HepG2 (cell line): ENCODE data around the gene STAP2. TPM values are rescaled to one million over a fixed set of nuclear protein-coding genes. Genes with fewer than 3 reads are reported as not detected.

Experiments used
- BRCA1 ChIP-seq: sonication (generic); formaldehyde crosslinking; IDR thresholded peaks from 2 replicates; pipeline ENCODE4 v1.4.0; 2020; ENCODE audit warnings: missing genetic modification reagents
- ELF4 ChIP-seq: sonication (generic); formaldehyde crosslinking; IDR thresholded peaks from 2 replicates; pipeline ENCODE4 v1.5.0; 2020; ENCODE audit warnings: missing genetic modification reagents, mild to moderate bottlenecking, moderate library complexity, borderline replicate concordance
- GTF3A ChIP-seq: sonication (generic); formaldehyde crosslinking; conservative IDR thresholded peaks from 2 replicates; pipeline ENCODE4 v1.4.0; 2020; ENCODE audit warnings: mild to moderate bottlenecking, missing genetic modification reagents
- THYN1 ChIP-seq: sonication (generic); formaldehyde crosslinking; IDR thresholded peaks from 2 replicates; pipeline ENCODE4 v1.8.1; 2023; ENCODE audit warnings: low read depth, mild to moderate bottlenecking, moderate library complexity, missing genetic modification reagents, borderline replicate concordance
- ZNF101 ChIP-seq: sonication (generic); formaldehyde crosslinking; IDR thresholded peaks from 2 replicates; pipeline ENCODE4 v1.4.0; 2020; ENCODE audit warnings: mild to moderate bottlenecking, low read depth, missing genetic modification reagents, borderline replicate concordance
- ZNF615 ChIP-seq: sonication (generic); formaldehyde crosslinking; IDR thresholded peaks from 2 replicates; pipeline ENCODE4 v1.5.0; 2020; ENCODE audit warnings: mild to moderate bottlenecking, missing genetic modification reagents, borderline replicate concordance
- ZNF749 ChIP-seq: sonication (generic); formaldehyde crosslinking; IDR thresholded peaks from 2 replicates; pipeline ENCODE4 v1.8.0; 2022; ENCODE audit warnings: mild to moderate bottlenecking, missing genetic modification reagents, moderate library complexity, borderline replicate concordance
- ZNF878 ChIP-seq: sonication (generic); formaldehyde crosslinking; IDR thresholded peaks from 2 replicates; pipeline ENCODE4 v1.8.1; 2023; ENCODE audit warnings: mild to moderate bottlenecking, missing genetic modification reagents, moderate library complexity
- polyA plus RNA-seq, 8 experiments: library from polyadenylated mRNA; depleted of rRNA in 3 of 8; stranded (reverse) in 7 of 8; unstranded in 1 of 8; fragments of >200 nt; fragmentation: Illumina TruSeq in 4 of 8; extraction: Trizol in 4 of 8; gene quantifications; 2 replicates each; pipeline versions ENCODE4 v1.2.1 to v1.2.3, GENCODE V29; 2011 to 2016; ENCODE audit warnings: low read depth in 4 of 8, missing spikeins in 1 of 8, mixed read lengths in 1 of 8; ENCODE audit not compliant: insufficient read depth in 1 of 8
- total RNA-seq, 5 experiments: library from RNA; depleted of rRNA; stranded (reverse); fragments of >200 nt; fragmentation: Illumina TruSeq; extraction: Trizol; gene quantifications; 2 replicates each; pipeline ENCODE4 v1.2.3, GENCODE V29; 2016; ENCODE audit warnings: low read depth in 1 of 5
- TF ChIP-seq, protein P1 (sequence below): sonication (generic); formaldehyde crosslinking; IDR thresholded peaks from 2 replicates; pipeline ENCODE4 v1.9.0; 2022; ENCODE audit warnings: low read depth, missing genetic modification reagents
- TF ChIP-seq, protein P2 (sequence below): sonication (generic); formaldehyde crosslinking; IDR thresholded peaks from 2 replicates; pipeline ENCODE4 v1.9.0; 2021; ENCODE audit warnings: mild to moderate bottlenecking, missing genetic modification reagents
- TF ChIP-seq, protein P3 (sequence below): sonication (generic); formaldehyde crosslinking; IDR thresholded peaks from 2 replicates; pipeline ENCODE4 v1.4.0; 2020; ENCODE audit warnings: missing genetic modification reagents
- TF ChIP-seq, protein P4 (sequence below): IDR thresholded peaks from 2 replicates; pipeline ENCODE4 v1.6.1; 2016; ENCODE audit warnings: missing genetic modification reagents, missing compliant biosample characterization

The STAP2 gene
- total and polyA plus RNA-seq, 2 of the 13 experiments (the other 11 are each of a cell fraction or from before 2014, with no cell fraction given), result 39.0 to 43.7 TPM

DNA sequence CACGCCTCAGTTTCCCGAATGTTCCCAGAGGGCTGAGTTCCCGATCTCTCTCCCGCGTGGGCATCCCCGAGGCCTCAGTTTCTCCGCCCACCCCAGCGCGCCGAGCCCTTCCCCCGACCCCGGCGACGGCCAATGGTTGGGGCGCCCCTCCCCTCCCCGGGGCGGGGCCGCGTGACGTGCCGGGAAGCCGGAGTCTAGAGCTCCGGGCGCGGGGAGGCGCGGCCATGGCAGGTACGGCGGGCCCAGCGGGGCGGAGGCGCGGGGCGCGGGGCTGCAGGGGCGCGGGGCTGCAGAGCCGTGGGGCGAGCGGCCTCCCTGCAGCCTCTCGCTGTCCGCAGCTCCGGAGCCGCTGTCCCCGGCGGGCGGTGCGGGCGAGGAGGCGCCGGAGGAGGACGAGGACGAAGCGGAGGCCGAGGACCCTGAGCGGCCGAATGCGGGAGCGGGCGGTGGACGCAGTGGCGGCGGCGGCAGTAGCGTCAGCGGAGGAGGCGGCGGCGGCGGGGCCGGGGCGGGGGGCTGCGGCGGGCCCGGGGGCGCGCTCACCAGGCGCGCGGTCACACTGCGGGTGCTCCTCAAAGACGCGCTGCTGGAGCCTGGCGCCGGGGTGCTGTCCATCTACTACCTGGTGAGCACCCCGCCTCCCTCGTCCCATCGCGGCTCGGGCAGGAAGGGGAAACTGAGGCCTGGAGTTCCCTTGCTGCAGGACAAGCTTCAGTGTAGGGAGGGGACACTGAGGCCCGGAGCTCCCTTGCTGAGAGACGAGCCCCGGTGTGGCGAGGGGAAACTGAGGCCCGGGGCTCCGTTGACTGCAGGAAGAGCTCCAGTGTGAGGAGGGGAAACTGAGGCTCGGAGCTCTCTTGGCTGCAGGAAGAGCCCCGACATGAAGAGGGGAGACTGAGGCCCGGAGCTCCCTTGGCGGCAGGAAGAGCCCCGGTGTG lies 5.0 kb upstream of the STAP2 start, which contains the start of gene MPND (continued):
- TF ChIP-seq, protein P1, sequence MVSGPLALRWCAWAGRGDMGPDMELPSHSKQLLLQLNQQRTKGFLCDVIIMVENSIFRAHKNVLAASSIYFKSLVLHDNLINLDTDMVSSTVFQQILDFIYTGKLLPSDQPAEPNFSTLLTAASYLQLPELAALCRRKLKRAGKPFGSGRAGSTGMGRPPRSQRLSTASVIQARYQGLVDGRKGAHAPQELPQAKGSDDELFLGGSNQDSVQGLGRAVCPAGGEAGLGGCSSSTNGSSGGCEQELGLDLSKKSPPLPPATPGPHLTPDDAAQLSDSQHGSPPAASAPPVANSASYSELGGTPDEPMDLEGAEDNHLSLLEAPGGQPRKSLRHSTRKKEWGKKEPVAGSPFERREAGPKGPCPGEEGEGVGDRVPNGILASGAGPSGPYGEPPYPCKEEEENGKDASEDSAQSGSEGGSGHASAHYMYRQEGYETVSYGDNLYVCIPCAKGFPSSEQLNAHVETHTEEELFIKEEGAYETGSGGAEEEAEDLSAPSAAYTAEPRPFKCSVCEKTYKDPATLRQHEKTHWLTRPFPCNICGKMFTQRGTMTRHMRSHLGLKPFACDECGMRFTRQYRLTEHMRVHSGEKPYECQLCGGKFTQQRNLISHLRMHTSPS (CRISPR knock-in tag), result no peak
- TF ChIP-seq ZNF615 (CRISPR knock-in tag) (no peak), ELF4 (no peak), ZNF878 (CRISPR knock-in tag) (no peak), ZNF101 (CRISPR knock-in tag) (no peak), THYN1 (CRISPR knock-in tag) (no peak), GTF3A (CRISPR knock-in tag) (no peak), ZNF749 (CRISPR knock-in tag) (no peak), BRCA1 (CRISPR knock-in tag) (no peak)
- TF ChIP-seq, protein P2, sequence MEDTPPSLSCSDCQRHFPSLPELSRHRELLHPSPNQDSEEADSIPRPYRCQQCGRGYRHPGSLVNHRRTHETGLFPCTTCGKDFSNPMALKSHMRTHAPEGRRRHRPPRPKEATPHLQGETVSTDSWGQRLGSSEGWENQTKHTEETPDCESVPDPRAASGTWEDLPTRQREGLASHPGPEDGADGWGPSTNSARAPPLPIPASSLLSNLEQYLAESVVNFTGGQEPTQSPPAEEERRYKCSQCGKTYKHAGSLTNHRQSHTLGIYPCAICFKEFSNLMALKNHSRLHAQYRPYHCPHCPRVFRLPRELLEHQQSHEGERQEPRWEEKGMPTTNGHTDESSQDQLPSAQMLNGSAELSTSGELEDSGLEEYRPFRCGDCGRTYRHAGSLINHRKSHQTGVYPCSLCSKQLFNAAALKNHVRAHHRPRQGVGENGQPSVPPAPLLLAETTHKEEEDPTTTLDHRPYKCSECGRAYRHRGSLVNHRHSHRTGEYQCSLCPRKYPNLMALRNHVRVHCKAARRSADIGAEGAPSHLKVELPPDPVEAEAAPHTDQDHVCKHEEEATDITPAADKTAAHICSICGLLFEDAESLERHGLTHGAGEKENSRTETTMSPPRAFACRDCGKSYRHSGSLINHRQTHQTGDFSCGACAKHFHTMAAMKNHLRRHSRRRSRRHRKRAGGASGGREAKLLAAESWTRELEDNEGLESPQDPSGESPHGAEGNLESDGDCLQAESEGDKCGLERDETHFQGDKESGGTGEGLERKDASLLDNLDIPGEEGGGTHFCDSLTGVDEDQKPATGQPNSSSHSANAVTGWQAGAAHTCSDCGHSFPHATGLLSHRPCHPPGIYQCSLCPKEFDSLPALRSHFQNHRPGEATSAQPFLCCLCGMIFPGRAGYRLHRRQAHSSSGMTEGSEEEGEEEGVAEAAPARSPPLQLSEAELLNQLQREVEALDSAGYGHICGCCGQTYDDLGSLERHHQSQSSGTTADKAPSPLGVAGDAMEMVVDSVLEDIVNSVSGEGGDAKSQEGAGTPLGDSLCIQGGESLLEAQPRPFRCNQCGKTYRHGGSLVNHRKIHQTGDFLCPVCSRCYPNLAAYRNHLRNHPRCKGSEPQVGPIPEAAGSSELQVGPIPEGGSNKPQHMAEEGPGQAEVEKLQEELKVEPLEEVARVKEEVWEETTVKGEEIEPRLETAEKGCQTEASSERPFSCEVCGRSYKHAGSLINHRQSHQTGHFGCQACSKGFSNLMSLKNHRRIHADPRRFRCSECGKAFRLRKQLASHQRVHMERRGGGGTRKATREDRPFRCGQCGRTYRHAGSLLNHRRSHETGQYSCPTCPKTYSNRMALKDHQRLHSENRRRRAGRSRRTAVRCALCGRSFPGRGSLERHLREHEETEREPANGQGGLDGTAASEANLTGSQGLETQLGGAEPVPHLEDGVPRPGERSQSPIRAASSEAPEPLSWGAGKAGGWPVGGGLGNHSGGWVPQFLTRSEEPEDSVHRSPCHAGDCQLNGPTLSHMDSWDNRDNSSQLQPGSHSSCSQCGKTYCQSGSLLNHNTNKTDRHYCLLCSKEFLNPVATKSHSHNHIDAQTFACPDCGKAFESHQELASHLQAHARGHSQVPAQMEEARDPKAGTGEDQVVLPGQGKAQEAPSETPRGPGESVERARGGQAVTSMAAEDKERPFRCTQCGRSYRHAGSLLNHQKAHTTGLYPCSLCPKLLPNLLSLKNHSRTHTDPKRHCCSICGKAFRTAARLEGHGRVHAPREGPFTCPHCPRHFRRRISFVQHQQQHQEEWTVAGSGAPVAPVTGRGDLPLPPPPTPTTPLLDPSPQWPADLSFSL (CRISPR knock-in tag), result no peak
- TF ChIP-seq, protein P3, sequence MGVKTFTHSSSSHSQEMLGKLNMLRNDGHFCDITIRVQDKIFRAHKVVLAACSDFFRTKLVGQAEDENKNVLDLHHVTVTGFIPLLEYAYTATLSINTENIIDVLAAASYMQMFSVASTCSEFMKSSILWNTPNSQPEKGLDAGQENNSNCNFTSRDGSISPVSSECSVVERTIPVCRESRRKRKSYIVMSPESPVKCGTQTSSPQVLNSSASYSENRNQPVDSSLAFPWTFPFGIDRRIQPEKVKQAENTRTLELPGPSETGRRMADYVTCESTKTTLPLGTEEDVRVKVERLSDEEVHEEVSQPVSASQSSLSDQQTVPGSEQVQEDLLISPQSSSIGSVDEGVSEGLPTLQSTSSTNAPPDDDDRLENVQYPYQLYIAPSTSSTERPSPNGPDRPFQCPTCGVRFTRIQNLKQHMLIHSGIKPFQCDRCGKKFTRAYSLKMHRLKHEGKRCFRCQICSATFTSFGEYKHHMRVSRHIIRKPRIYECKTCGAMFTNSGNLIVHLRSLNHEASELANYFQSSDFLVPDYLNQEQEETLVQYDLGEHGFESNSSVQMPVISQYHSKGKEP, result no peak
- TF ChIP-seq, protein P4, sequence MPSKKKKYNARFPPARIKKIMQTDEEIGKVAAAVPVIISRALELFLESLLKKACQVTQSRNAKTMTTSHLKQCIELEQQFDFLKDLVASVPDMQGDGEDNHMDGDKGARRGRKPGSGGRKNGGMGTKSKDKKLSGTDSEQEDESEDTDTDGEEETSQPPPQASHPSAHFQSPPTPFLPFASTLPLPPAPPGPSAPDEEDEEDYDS (CRISPR knock-in tag), result peak; percentile 93
